GM19324 (cell line): ENCODE measurements around the gene PDPN.

ENCODE experiments used
- ATAC-seq: cut with Tn5 transposase; IDR thresholded peaks from one replicate; pipeline ENCODE4 v1.9.1; 2021; ENCODE audit warnings: mild to moderate bottlenecking, moderate library complexity; ENCODE audit not compliant: unreplicated experiment, low FRiP score

The PDPN gene

DNA sequence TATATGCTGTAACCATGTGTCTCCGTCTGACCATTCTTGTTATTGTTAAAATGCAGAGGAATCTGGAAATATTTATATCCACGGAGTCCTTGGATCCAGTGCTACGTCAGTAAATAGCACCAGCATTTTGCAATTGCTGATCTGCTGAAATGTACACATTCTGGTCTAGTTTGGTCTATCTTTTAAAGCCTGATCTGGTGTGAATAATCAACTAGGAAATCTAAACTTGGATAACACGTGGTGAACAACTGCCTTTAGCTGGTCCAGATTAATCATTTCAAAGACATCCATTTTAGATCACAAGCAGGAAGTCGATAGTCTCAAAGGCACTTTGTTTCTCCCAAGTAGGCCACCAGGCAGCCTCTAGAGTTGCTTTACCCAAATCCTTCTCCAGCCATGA, 32.6 kb downstream of the PDPN start:
- ATAC-seq = no peak

GRCh38 chr1:13617108-13617507, 33.5 kb downstream of the PDPN start:
- ATAC-seq = no peak

- no peak for ATAC-seq
Measured at GRCh38 chr1:13617773-13618172, 34.1 kb downstream of the PDPN start.

GRCh38 chr1:13618483-13618882, 34.9 kb downstream of the PDPN start:
- ATAC-seq = no peak

DNA sequence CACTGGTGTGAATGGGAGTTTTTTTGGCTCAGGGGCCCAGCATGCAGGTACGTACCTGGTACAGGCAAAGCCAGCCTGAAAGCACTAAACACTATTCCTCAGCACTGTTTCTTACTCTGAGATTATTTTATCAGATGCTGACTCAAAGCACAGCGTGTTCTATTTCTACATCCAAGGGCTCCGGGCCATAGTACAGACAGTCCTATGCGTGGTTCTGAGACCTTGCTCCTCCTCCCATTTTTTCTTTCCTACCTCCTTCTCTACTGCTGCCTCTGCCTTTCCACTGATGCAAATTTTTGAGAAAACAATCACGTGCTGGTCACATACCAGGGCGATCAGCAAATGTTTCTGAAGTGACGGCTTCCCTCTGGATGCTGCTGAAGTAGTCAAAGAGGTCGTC, 36.3 kb downstream of the PDPN start:
- ATAC-seq = no peak

DNA sequence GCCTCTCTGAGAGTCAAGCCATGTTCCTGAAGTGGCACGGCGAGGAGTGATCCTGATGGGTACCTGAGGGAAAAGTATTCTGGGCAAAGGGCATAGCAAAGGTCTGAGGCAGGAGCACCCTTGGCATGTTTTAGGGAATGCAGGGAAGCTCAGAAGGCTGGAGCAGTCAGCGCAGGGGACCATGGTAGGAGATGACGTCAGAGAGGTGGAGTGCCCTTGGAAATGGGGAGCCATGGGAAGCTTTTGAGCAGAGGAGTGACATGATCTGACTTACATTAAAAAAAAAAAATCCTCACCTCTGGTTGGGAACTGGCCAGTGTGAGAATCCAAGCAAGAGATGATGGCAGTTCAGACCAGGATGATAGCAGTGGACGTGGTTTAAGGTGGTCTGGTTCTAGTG, 37.2 kb downstream of the PDPN start:
- no peak for ATAC-seq

DNA sequence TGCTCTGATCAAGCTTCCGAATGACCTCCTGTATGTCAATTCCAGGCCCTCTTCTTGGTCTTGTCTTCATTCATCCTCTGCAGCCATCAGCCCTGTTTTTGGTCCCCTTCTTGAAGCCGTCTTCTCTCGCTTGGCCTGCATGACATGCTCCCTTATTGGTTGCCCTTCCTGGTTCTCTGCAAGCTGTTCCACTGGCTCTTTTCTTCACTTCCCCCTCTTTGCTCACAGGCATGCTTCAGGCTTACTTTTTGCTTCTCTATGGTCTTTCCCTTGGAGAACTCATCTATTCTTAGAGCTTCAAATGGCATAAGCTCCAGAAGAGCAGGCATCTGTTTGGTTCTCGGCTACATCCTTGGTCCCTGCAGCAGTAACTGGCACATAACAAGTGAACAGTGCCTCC, 38.8 kb downstream of the PDPN start:
- no peak for ATAC-seq

DNA sequence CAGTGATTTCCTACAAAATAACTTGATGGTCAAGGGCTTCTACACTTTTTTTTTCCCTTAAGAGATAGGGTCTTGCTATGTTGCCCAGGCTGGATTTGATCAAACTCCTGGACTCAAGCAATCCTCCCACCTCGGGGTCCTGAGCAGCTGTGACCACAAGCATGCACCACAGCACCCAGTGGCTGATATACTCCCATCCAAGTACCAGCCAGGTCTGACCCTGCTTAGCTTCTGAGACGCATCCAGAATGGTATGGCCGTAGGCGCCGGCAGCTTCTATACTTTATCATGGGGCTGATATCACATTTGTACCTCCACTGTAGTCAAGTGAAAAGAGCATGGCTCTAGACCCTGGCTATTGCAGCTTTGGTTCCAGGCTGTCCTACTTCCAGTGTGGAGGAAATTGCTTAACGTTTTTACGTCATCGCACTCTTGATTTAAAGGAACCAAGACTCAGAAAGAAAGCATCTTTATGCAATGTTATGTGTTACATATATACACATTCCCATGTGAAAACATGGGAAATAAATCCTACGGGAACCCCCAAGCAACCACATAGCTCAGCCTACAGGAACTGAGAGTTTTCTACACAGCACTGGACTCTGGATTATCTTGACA, 39.5 kb downstream of the PDPN start:
- ATAC-seq = no peak

GRCh38 chr1:13624526-13624925, 40.9 kb downstream of the PDPN start:
- no peak for ATAC-seq

- no peak for ATAC-seq
Measured at GRCh38 chr1:13627127-13627526, 43.5 kb downstream of the PDPN start.

- no peak for ATAC-seq
Measured at GRCh38 chr1:13628218-13628617, 44.6 kb downstream of the PDPN start.

GRCh38 chr1:13628711-13629110, 45.1 kb downstream of the PDPN start:
- ATAC-seq = no peak

DNA sequence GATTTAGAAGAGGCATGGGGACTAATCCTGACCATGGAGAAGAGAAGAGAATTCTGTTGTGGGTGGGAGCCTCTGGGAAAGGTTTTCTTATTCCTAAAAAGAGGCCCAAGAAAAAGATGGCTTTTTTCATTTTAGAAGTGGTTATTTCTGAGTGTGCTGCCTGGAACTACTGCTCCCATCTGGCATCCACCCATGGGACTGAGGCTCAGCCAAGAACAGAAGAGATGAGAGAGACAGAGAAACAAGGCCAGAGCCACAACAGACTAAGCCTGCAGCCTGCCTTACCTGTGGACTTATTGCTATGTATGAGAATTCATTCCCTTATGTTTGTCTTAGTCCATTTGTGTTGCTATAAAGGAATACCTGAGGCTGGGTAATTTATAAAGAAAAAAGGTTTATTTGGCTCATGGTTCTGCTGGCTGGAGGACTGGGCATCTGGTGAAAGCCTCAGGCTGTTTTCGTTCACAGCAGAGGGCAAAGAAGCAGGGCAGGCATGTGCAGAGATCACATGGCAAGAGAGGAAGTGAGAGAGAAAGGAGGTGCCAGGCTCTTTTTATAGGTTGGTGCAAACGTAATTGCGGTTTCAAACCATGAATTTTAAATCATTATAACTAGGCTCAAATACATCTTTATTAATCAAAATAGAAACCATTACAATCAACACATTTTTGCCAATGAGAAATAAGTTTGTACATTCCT, 58.8 kb downstream of the PDPN start:
- no peak for ATAC-seq

DNA sequence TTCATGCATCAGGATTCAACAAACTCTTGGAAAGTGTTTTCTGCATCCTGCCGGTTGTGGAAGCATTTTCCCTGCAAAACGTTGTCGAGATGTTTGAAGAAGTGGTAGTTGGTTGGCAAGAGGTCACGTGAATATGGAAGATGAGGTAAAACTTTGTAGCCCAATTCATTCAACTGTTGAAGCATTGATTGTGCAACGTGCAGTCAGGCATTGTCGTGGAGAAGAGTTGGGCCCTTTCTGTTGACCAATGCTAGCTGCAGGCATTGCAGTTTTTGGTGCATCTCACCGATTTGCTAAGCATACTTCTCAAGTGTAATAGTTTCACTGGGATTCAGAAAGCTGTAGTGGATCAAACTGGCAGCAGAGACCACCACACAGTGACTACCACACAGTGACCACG, 59.4 kb downstream of the PDPN start:
- no peak for ATAC-seq

GRCh38 chr1:13646521-13646920, 62.9 kb downstream of the PDPN start:
- ATAC-seq = no peak

DNA sequence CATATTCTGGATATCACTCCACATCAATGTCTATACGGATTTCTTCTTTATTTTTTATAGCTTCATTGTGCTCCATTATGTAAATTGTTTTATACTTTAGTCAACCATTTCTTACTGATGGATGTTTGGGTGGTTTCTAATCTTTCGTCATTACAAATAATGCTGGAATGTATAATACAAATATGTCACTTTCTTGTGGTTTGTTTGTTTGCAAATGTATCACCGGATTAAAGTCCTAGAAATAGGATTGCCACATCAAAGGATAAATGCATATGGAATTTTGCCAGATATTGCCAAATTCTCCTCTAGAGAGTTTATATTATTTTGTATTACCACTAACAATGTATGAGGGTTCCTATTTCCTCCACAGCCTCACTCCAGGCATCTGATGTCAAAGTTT, 67.6 kb downstream of the PDPN start:
- ATAC-seq = no peak

DNA sequence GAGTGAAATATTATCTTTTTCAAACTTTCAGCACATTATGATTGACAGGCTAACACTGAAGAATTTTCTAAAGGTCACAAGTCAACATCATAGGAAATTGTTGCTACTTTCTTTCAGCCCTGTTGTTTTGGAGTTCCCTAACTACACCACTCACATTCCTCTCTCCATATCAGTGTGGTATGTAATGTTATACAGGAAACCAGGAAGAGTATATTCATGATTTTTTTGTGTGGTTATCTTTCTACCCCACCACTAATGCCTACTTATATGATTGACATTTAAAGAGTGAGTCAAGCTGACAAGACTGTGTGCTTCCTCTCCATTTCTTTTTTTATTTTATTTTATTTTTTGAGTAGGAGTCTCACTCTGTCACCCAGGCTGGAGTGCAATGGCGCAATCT, 68.6 kb downstream of the PDPN start:
- no peak for ATAC-seq

GRCh38 chr1:13661539-13661938, 77.9 kb downstream of the PDPN start:
- ATAC-seq = no peak

DNA sequence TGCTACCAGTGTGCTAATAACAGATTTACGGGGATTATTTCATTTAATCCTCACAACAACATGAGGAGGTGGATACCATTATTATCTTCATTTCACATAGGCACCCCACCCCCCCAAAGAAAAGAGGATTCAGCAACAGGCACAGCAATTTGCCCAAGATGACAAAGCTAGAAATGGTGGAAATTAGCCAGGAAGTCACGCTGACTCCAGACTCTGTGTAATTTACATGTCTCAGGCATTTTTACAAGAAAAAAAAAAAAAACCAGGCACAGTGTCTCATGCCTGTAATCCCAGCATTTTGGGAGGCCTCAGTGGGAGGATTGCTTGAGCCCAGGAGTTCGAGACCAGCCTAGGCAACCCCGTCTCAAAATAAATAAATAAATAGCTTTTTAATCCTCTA, 78.9 kb downstream of the PDPN start:
- ATAC-seq = no peak

DNA sequence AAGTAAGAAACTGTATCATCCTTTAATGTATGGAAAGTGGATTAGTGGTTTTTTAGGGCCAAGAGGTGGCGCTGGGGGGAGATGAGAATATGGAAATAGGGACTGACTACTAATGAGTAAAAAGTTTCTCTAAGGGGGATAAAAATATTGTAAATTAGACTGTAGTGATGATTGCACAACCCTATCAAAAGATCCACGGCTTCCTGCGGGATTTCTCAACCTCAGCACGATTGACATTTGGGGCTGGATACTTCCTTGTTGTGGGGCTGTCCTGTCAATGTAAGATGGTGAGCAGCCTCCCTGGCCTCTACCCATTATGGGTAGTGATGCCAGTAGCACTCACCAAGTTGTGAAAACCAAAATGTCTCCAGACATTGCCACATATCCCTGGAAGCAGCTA, 80.3 kb downstream of the PDPN start:
- no peak for ATAC-seq

- no peak for ATAC-seq
Measured at GRCh38 chr1:13664451-13664850, 80.8 kb downstream of the PDPN start.

- no peak for ATAC-seq
Measured at GRCh38 chr1:13666317-13666716, 82.7 kb downstream of the PDPN start.
